GM19397 (cell line): ENCODE results near the gene KLF14.
A peak's percentile ranks its signal among the peaks of the same experiment; 100 is the strongest.
"Not testable (repeated sequence)": the region's sequence is repeated elsewhere in the genome, so short reads cannot be mapped to it uniquely, and the experiment has no call there.

Experiments used
- ATAC-seq: cut with Tn5 transposase; IDR thresholded peaks from one replicate; pipeline ENCODE4 v1.9.1; 2021; ENCODE audit warnings: mild to moderate bottlenecking, moderate library complexity; ENCODE audit not compliant: unreplicated experiment

KLF14 gene

DNA sequence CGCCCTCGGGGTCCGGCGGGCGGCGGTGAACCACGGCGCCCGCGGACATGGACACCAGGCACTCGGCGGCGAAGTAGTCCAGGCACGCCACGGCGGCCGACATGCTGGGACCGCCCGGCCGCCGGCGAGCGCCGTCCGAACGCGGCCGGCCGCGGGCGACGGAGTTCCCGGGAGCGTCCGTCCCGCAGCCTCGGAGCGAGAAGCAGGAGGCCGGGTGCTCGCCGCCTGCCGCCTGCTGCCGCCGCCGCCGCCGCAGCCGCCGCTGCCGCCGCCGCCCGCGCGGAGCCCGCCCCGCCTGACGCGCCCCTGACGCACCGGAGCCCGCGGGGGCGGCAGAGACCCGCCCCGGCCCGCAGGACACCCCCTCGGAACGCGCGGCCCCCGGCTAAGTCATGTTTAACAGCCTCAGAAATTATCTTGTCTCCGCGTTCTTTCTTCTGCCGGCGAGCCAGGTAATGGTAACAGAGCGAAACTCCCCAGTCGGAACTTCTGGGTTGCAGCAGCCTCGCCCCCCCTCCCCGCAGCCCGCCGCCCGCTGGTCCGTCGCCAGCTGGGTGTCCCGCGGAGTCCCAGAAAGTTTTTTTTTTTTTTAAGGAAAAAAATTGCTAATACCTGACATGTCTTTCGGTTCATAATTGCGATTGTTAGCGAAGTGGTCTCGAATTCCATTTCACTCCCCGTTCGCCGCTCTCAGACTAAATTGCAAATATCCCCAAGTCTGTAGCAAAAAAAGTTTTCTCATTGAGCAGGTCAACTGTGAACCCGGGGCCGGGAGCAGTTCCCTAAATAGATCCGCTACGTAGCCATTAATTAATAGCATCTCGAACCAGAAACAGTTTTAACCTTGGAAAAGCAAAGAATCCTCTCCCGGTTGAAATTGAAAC lies at the start of gene KLF14:
Gene KLF14 (minus strand): TSS at position 277 of the 884 bp plus-strand sequence. CDS start 174 bp downstream, at position 103.
- peak; percentile 50 for ATAC-seq

DNA sequence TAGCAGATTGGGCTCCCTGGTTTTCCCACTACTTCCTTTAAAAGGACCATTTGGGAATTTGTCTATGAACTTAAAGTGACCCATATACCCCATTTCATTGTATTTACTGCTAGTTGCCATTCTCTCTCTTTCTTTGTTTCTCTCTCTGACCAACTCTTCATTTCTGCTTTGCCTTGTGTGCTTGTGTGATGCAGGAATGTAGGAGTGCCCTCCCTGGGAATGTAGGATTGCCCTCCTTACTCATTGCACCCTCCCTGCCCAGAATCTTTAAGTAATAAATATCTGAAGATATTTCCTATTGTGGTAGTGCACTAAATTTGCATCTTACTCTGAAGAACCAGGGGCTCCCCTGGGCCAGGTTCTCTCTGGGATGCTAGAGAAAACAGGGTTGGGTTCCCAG lies 47.3 kb upstream of the KLF14 start:
- no peak for ATAC-seq

DNA sequence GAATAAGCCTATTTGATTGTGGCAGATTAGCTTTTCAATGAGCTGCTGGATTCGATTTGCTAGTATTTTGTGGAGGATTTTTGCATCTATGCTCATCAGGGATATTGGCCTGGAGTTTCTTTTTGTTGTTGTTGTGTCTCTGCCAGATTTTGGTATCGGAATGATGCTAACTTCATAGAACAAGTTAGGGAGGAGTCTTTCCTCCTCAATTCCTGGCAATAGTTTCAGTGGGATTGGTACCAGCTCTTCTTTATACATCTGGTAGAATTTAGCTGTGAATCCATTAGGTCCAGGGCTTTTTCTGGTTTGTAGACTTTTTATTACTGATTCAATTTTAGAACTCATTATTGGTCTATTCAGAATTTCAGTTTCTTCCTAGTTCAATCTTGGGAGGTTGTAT lies 43.4 kb upstream of the KLF14 start:
- ATAC-seq, result no peak

DNA sequence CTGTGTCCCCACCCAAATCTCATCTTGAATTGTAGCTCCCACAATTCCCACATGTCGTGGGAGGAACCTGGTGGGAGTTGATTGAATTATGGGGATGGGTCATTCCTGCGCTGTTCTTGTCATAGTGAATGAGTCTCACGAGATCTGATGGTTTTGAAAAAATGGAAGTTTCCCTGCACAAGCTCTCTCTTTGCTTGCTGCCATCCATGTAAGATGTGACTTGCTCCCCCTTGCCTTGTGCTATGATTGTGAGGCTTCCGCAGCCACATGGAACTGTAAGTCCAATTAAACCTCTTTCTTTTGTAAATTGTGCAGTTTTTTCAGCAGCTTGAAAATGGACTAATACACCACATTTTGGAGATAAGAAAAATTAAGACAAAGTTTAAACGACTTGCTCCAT lies 38.4 kb upstream of the KLF14 start:
- not testable (repeated sequence) for ATAC-seq

DNA sequence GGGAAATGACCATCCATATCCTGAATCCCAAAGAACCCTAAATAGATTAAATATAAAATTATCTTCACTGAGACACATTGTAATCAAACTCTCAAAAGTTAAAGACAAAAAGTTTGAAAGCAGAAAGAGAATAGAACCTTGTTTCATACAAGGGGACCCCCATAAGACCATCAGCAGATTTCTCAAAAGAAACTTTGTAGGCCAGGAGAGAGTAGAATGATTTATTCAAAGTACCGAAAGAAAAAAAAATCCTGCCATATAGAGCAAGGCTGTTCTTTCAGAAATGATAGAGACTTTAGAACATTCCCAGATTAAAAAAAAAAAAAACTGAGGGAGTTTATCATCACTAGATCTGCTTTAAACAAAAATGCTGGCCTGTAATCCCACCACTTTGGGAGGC lies 34.8 kb upstream of the KLF14 start:
- no peak for ATAC-seq

DNA sequence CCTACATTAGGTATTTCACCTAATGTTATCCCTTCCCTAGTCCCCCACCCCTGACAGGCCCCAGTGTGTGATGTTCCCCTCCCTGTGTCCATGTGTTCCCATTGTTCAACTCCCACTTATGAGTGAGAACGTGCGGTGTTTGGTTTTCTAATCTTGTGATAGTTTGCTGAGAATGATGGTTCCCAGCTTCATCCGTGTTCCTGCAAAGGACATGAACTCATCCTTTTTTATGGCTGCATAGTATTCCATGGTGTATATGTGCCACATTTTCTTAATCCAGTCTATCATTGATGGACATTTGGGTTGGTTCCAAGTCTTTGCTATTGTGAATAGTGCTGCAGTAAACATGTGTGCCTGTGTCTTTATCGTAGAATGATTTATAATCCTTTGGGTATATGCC lies 30.6 kb upstream of the KLF14 start:
- ATAC-seq, result not testable (repeated sequence)

DNA sequence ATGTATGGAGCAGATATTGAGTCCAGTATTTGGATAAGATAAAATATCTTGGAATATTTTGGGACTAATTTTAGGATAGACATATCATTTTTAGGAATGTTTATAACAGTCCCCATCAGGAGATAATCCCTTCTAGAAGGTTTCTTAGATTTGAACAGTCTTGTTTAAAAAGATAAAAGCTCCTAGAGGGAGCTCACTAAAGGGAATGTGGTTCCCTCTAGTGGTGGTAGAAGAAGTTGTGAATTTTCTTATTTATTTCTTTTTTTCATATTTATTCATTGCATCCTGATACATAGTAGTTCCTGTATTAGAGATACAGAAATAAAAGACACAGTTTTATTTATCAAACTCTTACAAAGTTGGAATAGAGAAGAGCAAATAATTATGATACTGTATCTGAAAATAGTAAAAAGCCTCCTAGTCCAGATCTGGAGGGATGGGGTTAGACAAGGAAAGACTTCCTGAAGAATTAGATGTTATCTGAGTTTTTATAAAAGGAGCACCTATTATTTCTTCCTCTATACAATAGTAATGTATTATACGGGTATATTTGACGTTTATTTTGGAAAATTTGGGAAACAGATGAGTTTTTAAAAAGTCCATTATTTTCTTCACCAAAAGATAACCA lies 24.5 kb upstream of the KLF14 start:
- ATAC-seq, result no peak

DNA sequence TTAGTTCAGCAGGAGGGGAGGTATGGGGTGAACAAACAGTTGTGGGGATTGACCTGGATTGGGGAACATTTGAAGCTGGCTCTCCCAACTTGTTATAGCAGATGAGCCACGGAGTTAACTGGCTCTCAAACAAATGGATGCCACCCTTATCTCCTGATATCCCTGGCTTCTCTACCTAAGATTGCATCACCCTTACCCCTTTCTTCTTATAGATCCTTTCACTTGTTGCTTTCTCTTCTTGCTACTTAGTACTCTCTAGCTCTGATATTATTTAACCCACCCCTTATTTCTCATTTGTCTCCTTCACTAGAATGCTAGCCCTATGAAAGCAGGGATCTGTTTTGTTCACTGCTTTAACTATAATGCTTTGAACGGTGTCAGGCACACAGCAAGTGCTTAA lies 22.3 kb upstream of the KLF14 start:
- ATAC-seq, result no peak

DNA sequence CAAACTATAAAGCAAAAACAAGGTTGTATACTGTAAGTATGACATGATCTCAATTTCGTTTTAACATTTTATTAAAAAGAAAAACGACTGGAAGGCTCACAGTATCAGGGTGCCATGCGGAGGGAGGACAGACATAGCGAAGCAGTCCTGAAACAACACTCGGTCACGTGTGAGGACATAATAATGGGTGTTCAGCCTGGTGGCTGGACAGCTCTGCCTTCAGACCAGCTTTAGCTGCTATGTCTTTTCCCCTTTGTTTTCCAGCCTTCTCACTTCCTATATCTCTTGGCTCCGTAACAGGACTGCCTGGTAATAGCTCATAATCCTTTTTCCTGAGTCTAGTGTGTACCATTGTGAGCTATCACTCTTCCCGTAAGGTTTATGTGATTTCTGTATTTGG lies 18.4 kb upstream of the KLF14 start:
- ATAC-seq, result no peak

DNA sequence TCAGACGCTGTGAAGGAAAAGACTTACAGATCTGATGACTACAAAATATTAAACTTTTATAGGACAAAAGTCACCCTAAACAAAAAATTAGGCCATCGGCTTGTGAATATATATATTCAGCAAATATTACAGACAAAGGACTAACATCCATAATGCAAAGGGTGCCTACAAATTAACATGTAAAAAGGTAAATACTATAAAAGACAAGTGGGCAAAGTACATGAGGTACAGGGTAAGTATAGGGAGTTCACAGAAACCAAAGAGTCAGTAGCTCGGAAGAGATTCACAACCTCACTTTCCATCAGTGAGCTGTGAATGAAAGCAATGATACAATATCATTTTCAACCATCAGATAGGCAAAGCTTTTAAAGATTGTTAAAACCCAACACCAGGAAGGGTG lies 16.7 kb upstream of the KLF14 start:
- ATAC-seq, result no peak

DNA sequence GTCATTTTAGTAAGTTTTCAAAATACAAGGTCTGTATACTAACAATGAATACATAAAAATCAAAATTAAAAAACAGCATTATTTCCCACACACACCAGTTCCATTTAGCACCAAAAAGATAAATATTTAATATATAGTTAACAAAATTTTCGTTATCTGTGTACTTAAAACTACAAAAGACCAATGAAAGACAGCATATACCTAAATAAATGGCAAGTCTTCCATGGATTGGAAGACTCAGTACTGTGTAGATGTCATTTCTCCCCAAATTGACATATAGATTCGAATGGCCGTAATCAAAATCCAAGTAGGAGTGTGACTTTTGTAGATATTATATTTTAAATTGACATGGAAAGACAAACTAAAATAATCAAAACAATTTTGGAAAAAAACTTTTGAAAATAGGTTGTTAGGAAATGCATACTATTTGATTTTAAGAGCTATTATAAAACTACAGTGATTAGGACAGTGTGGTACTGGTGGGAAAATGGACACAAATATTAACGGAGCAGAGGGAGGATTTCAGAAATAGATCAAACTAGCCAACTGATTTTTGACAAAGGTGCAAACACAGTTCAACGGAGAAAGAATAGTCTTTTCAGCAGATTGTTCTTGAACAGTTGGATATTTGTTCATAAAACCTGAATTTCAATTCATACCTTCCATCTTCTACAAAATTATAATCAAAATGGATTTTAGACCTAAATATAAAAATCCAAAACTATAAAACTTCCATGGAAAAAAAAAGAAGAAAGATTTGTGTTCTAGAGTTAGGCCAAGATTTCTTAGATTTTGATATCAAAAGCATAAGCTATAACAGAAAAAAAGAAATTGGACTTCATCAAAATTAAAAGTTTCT lies 14.8 kb upstream of the KLF14 start:
- ATAC-seq, result no peak

DNA sequence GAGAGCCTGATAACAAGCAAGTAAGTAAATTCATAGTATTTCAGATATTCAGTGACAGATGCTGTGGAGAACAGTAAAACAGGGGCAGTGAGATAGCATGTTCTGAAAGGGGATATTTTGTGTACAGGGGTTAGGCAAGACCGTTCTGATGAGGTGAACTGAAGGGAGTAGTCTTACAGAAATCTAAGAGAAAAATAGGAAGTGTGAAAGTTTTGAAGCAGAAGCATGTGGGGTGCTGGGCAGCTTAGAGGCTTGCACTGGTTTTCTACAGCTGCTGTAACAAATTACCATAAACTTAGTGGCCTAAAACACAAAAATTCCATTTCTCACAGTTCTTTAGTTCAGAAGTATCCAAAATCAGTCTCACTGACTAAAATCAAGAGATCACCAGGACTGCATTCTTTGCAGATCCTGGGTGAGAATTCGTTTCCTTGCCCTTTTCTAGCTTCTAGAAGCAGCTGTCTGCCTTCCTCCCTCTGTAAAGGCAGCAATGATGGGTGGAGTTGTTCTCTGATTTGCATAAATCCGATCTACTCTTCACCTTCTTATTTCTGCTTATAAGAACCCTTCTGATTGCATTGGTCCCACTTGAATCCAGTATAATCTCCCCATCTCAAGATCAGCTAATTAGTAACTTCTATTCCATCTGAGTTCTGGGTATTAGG lies 7.5 kb upstream of the KLF14 start:
- ATAC-seq, result no peak

DNA sequence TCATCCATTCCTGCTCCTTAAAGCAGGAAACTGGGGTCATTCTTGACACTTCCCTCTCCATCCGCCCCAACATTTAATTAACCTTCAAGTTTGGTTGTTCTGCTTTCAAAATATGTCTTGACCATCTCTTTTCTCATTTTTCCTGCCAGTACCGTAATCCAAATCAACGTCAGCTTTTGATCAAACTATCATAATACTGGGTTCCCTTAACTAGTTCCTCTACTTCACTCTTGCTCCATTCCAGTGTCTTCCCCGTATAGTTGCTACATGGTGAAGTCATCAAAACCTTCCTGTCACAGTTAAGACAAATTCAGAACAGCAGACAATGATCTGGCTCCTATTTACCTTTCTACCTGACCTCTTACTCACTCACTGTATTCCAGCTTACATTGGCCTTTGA lies 6.6 kb upstream of the KLF14 start:
- no peak for ATAC-seq

DNA sequence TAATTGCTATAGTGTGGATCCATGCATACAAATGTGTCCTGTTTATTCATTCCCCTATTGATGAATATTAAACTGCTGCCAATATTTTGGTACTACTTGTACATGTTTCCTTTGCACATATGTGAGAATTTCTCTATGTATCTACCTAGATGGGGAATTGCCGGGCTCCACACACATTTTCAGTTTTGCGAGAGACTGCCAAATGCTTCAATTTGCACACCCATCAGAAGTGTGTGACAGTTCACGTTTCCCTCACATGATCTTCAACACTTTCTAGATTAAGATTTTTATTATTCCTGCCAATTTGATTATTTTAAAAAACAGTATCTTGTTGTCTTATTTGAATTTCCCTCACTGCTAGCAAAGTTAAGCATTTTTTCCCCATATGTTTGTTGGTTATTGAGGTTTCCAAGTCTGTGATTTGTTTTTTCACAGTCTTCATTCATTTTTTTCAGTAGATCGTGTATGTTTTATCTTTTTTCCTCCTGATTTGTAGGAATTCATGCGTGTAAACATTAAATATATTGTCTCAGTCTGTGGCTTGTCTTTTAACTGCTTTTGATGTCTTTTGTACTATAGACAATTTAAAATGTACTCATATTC lies 2.4 kb upstream of the KLF14 start:
- no peak for ATAC-seq

DNA sequence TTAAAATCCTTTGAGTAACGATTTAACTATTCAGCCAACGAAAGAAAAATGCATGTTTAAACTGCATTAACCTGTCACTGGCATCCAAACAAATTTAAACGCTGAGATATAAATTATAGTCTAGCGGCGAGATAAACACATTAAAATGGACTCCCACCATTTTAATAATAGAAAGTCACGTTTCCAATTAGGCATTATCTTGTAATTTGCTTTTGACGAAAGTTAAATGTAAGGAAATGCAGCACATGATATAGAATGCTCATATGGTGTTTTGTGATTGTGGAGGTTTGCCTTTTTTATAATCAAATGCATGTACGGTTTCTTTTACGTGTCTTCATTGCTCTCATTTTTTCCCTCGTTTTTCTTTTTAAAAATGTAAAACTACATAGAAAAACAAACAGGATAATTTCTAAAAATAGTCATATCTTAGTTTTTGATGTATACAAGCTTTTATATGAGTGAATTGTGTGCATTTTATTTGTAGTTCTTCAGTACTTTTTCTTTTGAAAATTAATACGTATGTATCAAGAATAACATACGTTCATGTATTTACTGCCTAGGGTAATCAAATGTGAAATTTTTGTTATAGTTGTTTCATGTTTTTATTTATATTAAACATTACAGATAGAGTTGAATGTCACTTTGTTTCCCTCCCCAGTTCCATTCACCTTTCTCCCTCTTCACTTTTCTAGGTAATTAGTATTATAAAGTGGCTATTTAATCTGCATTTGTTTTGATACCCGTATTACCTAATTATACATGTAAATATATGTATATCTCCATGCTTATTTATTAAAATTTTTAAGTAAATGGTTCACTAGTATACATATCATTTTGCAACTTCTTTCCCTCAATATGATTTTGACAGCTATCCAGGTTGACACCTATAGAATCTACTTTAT lies 1.1 kb upstream of the KLF14 start:
- ATAC-seq, result no peak

DNA sequence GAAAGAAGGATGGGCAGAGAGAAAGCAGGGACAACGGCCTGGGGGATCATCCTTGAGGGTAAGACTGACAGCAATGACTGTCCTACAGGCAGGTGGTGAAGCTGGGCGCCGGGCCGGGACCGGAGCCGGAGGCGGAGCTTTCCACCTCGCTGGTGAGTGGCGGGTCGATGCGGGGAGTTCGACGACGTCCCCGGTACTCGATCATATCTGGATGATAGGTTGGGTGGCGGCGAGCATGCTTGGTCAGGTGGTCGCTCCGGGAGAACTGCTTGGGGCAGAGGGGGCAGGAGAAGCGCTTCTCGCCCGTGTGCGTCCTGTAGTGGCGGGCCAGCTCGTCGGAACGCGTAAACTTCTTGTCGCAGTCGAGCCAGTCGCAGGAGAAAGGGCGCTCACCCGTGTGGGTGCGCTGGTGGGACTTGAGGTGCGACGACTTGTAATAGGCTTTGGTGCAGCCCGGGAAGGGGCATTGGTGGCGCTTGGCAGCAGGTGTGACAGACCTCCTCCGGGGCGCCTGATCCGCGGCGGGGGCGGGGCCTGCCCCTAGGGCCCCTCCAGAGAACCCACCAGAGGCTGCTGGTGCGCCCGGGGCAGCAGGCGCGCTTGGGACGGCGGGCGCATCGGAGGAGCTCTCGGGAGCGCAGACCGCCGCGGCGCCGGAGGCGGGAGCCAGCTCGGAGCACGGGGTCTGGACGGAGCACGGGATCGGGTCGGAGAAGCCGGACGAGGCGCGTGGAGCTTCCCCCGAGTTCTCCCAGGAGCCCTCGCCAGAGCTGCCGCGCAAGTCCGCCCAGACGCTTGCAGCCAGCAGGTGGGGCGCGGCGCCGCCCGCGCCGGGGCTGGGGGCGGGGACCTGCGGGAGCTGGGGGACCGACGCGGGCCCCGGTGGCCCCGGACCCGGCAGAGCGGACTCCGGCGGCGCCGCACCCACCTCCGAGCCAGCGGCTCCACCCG lies 752 bp downstream of the KLF14 start:
- peak; percentile 56 for ATAC-seq

DNA sequence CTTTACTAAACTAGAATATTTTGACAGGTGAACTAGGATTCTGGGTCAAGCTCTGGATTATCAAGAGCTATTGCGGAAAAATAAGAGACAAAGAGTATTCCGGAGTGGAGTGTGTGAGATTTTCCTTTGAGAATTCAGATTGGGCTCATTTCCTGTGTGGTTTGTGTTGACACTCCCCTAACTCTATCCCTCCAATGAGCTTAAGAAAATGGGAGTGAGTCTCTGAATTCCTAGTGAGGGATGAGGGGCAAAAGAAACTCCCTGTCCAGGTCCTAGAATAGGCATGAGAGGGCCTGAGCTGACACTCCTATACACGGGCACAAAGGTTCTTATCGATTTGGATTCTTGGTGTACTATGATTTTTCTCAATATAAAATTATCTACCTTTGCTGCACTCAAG lies 10.2 kb downstream of the KLF14 start:
- ATAC-seq, result no peak

DNA sequence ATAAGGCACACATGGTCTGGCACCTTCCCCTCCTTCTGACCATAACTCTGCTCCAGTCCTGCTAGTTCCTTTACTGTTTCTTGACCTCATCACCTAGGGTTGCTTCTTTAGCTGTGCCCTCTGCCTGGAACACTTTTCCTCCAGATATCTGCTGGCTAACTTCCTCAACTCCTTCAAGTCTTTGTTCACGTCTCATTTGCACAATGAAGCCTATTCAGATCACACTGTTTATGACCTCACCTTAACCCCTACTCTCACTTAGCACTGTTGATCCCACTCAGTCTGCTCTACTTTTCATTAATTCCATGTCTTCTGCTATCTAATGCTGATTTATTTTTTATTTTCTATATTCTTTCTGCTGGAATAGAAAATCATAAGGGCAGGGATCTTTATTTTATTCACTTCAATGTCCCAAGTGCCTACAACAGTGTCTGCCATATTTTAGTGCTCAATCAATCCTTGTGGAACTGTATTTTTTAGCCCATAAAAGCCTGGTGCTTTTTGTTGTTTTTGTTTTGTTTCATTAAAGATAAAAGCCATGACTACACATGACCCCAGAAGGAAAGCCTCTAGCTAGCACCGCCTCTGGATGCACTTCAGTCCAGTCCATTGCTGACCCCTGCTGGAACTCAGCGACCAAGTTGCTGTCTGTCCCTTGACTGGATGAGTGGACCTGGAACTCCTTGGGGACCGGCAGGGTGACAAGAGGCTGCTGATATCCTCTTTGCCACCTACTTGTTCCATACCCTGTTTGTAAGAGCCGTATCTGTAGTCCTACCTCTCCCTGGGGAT lies 12.3 kb downstream of the KLF14 start:
- no peak for ATAC-seq
